ENCODE results near the gene RNF5.

RNF5 gene

GRCh38 chr6:32163559-32164258 is 14.5 kb upstream of the RNF5 start:
- Mint-ChIP-seq H3K36me3 (peaks cover 5% of the 10 kb centered on the region), H3K27ac (no peak overlapping the region), H3K4me1 (peaks cover 3% of the 10 kb centered on the region), H3K27me3 (no peaks in the 10 kb centered on the region), H3K4me3 (no peak overlapping the region), H3K9me3 (no peaks in the 10 kb centered on the region)
- ATAC-seq (ENCODE audit: low read depth): no peak
- DNase-seq (ENCODE audit: low spot score in 2 of 2): no peak

- Mint-ChIP-seq H3K27ac (no peak within 1 kb of the TSS), H3K4me1 (peaks cover 5% of the 10 kb centered on the region), H3K27me3 (no peaks in the 10 kb centered on the region), H3K4me3 (no peak within 1 kb of the TSS), H3K36me3 (peaks cover 8% of the 10 kb centered on the region), H3K9me3 (no peaks in the 10 kb centered on the region)
- DNase-seq (ENCODE audit: low spot score in 2 of 2): no peak
- ATAC-seq (ENCODE audit: low read depth): no peak
Observed at GRCh38 chr6:32164295-32164694, 13.9 kb upstream of the RNF5 start, which contains the start of gene EGFL8. TSS of gene EGFL8 (plus strand) at chr6:32164595. CDS start at chr6:32166166, 1,571 bp downstream.

- ATAC-seq (ENCODE audit: low read depth) (no peak), DNase-seq (ENCODE audit: low spot score in 2 of 2) (no peak)
- H3K9me3 Mint-ChIP-seq: no peaks in the 10 kb centered on the region
- peaks cover 26% of the 10 kb centered on the region for H3K36me3 Mint-ChIP-seq
- H3K4me1 Mint-ChIP-seq: peaks cover 9% of the 10 kb centered on the region
- no peak overlapping the region for H3K4me3 Mint-ChIP-seq
- H3K27me3 Mint-ChIP-seq: no peaks in the 10 kb centered on the region
- H3K27ac Mint-ChIP-seq: no peak overlapping the region
Observed at GRCh38 chr6:32166411-32167061, 11.7 kb upstream of the RNF5 start.

- H3K4me1 Mint-ChIP-seq: peaks cover 9% of the 10 kb centered on the region
Observed at GRCh38 chr6:32167154-32167760, 10.9 kb upstream of the RNF5 start.

GRCh38 chr6:32167761-32168262 is 10.4 kb upstream of the RNF5 start:
- Mint-ChIP-seq H3K4me1 (peaks cover 12% of the 10 kb centered on the region), H3K27me3 (no peaks in the 10 kb centered on the region), H3K27ac (no peak overlapping the region), H3K9me3 (no peaks in the 10 kb centered on the region), H3K36me3 (peaks cover 26% of the 10 kb centered on the region), H3K4me3 (no peak overlapping the region)
- ATAC-seq (ENCODE audit: low read depth) (no peak), DNase-seq (ENCODE audit: low spot score in 2 of 2) (no peak)

More at GRCh38 chr6:32167154-32167760, 10.9 kb upstream of the RNF5 start:
- Mint-ChIP-seq H3K27me3 (no peaks in the 10 kb centered on the region), H3K4me3 (no peak overlapping the region), H3K9me3 (no peaks in the 10 kb centered on the region), H3K27ac (no peak overlapping the region), H3K36me3 (peaks cover 26% of the 10 kb centered on the region)
- ATAC-seq (ENCODE audit: low read depth) (no peak), DNase-seq (ENCODE audit: low spot score in 2 of 2) (no peak)

- H3K36me3 Mint-ChIP-seq: peaks cover 26% of the 10 kb centered on the region
Observed at GRCh38 chr6:32168350-32168749, 9.9 kb upstream of the RNF5 start.

GRCh38 chr6:32168807-32169591 is 9.2 kb upstream of the RNF5 start:
- no peak overlapping the region for H3K4me3 Mint-ChIP-seq
- H3K9me3 Mint-ChIP-seq: no peaks in the 10 kb centered on the region
- H3K36me3 Mint-ChIP-seq: peaks cover 26% of the 10 kb centered on the region
- DNase-seq (ENCODE audit: low spot score in 2 of 2) (no peak), ATAC-seq (ENCODE audit: low read depth) (no peak)
- H3K27ac Mint-ChIP-seq: no peak overlapping the region
- H3K4me1 Mint-ChIP-seq: peaks cover 24% of the 10 kb centered on the region
- H3K27me3 Mint-ChIP-seq: no peaks in the 10 kb centered on the region

More at GRCh38 chr6:32168350-32168749, 9.9 kb upstream of the RNF5 start:
- no peaks in the 10 kb centered on the region for H3K9me3 Mint-ChIP-seq
- H3K4me3 Mint-ChIP-seq: no peak overlapping the region
- peaks cover 18% of the 10 kb centered on the region for H3K4me1 Mint-ChIP-seq
- DNase-seq (ENCODE audit: low spot score in 2 of 2): no peak
- no peak overlapping the region for H3K27ac Mint-ChIP-seq
- ATAC-seq (ENCODE audit: low read depth): no peak
- H3K27me3 Mint-ChIP-seq: no peaks in the 10 kb centered on the region

GRCh38 chr6:32170294-32170693 is 7.9 kb upstream of the RNF5 start:
- DNase-seq (ENCODE audit: low spot score in 2 of 2) (no peak), ATAC-seq (ENCODE audit: low read depth) (no peak)
- Mint-ChIP-seq H3K4me3 (no peak overlapping the region), H3K4me1 (peaks cover 33% of the 10 kb centered on the region), H3K27me3 (no peaks in the 10 kb centered on the region), H3K9me3 (no peaks in the 10 kb centered on the region), H3K27ac (no peak overlapping the region), H3K36me3 (peaks cover 28% of the 10 kb centered on the region)

GRCh38 chr6:32171234-32171633 is 7.0 kb upstream of the RNF5 start:
- Mint-ChIP-seq H3K36me3 (peaks cover 26% of the 10 kb centered on the region), H3K4me1 (peaks cover 37% of the 10 kb centered on the region), H3K27me3 (no peaks in the 10 kb centered on the region), H3K4me3 (no peak overlapping the region), H3K27ac (no peak overlapping the region), H3K9me3 (no peaks in the 10 kb centered on the region)
- ATAC-seq (ENCODE audit: low read depth) (no peak), DNase-seq (ENCODE audit: low spot score in 2 of 2) (no peak)

- peaks cover 26% of the 10 kb centered on the region for H3K36me3 Mint-ChIP-seq
- H3K4me3 Mint-ChIP-seq: no peak overlapping the region
- DNase-seq (ENCODE audit: low spot score in 2 of 2) (no peak), ATAC-seq (ENCODE audit: low read depth) (no peak)
- peaks cover 1% of the 10 kb centered on the region for H3K9me3 Mint-ChIP-seq
- peak overlapping the region; percentile 19 for H3K27ac Mint-ChIP-seq
- H3K4me1 Mint-ChIP-seq: peaks cover 52% of the 10 kb centered on the region
- no peaks in the 10 kb centered on the region for H3K27me3 Mint-ChIP-seq
Observed at GRCh38 chr6:32173051-32173727, 5.0 kb upstream of the RNF5 start.

- H3K4me3 Mint-ChIP-seq: peak overlapping the region; percentile 47
- H3K27me3 Mint-ChIP-seq: no peaks in the 10 kb centered on the region
- DNase-seq (ENCODE audit: low spot score in 2 of 2): no peak
- H3K9me3 Mint-ChIP-seq: peaks cover 1% of the 10 kb centered on the region
- peaks cover 56% of the 10 kb centered on the region for H3K4me1 Mint-ChIP-seq
- H3K27ac Mint-ChIP-seq: peak overlapping the region; percentile 19
- peaks cover 25% of the 10 kb centered on the region for H3K36me3 Mint-ChIP-seq
- ATAC-seq (ENCODE audit: low read depth): no peak
Observed at GRCh38 chr6:32174416-32174815, 3.8 kb upstream of the RNF5 start.

- peak overlapping the region; percentile 89 for H3K4me3 Mint-ChIP-seq
- peaks cover 1% of the 10 kb centered on the region for H3K9me3 Mint-ChIP-seq
- no peak for DNase-seq (ENCODE audit: low spot score in 2 of 2)
- peaks cover 58% of the 10 kb centered on the region for H3K4me1 Mint-ChIP-seq
- peaks cover 19% of the 10 kb centered on the region for H3K36me3 Mint-ChIP-seq
- no peaks in the 10 kb centered on the region for H3K27me3 Mint-ChIP-seq
- ATAC-seq (ENCODE audit: low read depth): no peak
- H3K27ac Mint-ChIP-seq: peak overlapping the region; percentile 93
Observed at GRCh38 chr6:32175322-32175710, 2.9 kb upstream of the RNF5 start.

- H3K4me3 Mint-ChIP-seq: peak within 1 kb of the TSS; percentile 89
- H3K9me3 Mint-ChIP-seq: peaks cover 1% of the 10 kb centered on the region
- DNase-seq (ENCODE audit: low spot score in 2 of 2) (peak; percentile 91 to 94), ATAC-seq (ENCODE audit: low read depth) (peak; percentile 56)
- H3K27me3 Mint-ChIP-seq: no peaks in the 10 kb centered on the region
- peaks cover 18% of the 10 kb centered on the region for H3K36me3 Mint-ChIP-seq
- peaks cover 63% of the 10 kb centered on the region for H3K4me1 Mint-ChIP-seq
- peak within 1 kb of the TSS; percentile 93 for H3K27ac Mint-ChIP-seq
Observed at GRCh38 chr6:32175711-32176475, 2.3 kb upstream of the RNF5 start, which contains the start of gene AGPAT1. TSS of gene AGPAT1 (minus strand) at chr6:32176084. CDS start at chr6:32171496, 4,588 bp downstream.

All from memory B cell (primary cell).